Smooth muscle cell (in vitro differentiated cells): ENCODE results near the gene CLDN14. TPM values are rescaled to one million over a fixed set of nuclear protein-coding genes. Genes with fewer than 3 reads are reported as not detected.

Experiments
- DNase-seq: peaks from one replicate; lab custom pipeline; 2025; ENCODE audit not compliant: unreplicated experiment; lab: John Stamatoyannopoulos, UW
- H2AFZ ChIP-seq: fragments of 200-600 bp; sonication (generic); 2 replicates; pipeline ENCODE4 v1.6.0; 2016; ENCODE audit warnings: antibody characterized with exemption, low read depth, mild to moderate bottlenecking
- H3F3A ChIP-seq: fragments of 200-600 bp; sonication (generic); 2 replicates; pipeline ENCODE4 v1.6.0; 2017; ENCODE audit warnings: antibody characterized with exemption, low read depth
- H3K27ac ChIP-seq: fragments of 200-600 bp; sonication (generic); 2 replicates; pipeline ENCODE4 v1.5.1; 2016; ENCODE audit warnings: low read depth, mild to moderate bottlenecking
- H3K27me3 ChIP-seq: fragments of 200-600 bp; sonication (generic); 2 replicates; pipeline ENCODE4 v1.6.1; 2016; ENCODE audit warnings: low read depth, mild to moderate bottlenecking
- H3K36me3 ChIP-seq: fragments of 200-600 bp; sonication (generic); 2 replicates; pipeline ENCODE4 v1.5.1; 2016; ENCODE audit warnings: low read depth
- H3K4me1 ChIP-seq: fragments of 200-600 bp; sonication (generic); 2 replicates; pipeline ENCODE4 v1.5.1; 2016; ENCODE audit warnings: low read depth
- H3K4me2 ChIP-seq: fragments of 200-600 bp; sonication (generic); 2 replicates; pipeline ENCODE4 v1.6.0; 2016; ENCODE audit warnings: mild to moderate bottlenecking
- H3K4me3 ChIP-seq: fragments of 200-600 bp; sonication (generic); 2 replicates; pipeline ENCODE4 v1.5.1; 2016; ENCODE audit warnings: mild to moderate bottlenecking
- H3K79me2 ChIP-seq: fragments of 200-600 bp; sonication (generic); 2 replicates; pipeline ENCODE4 v1.6.0; 2016; ENCODE audit warnings: low read depth, mild to moderate bottlenecking
- H3K9ac ChIP-seq: fragments of 200-600 bp; sonication (generic); 2 replicates; pipeline ENCODE4 v1.6.0; 2016; ENCODE audit warnings: low read depth
- H3K9me3 ChIP-seq: fragments of 200-600 bp; sonication (generic); replicated peaks from 2 replicates; pipeline ENCODE4 v1.5.1; 2016; ENCODE audit warnings: low read depth
- H4K20me1 ChIP-seq: fragments of 200-600 bp; sonication (generic); 2 replicates; pipeline ENCODE4 v1.6.0; 2016; ENCODE audit warnings: low read depth
- WGBS: methylation state at CpG from one replicate; pipeline ENCODE4 v1.1.7; 2016; ENCODE audit warnings: low lambda C conversion rate; 5-methylcytosine and 5-hydroxymethylcytosine counted together
- polyA plus RNA-seq: library from polyadenylated mRNA; unstranded; fragments of >200 nt; fragmentation: Nextera tagmentation; extraction: Ambion mirVana; gene quantifications from 2 replicates; pipeline ENCODE4 v1.2.1, GENCODE V29; 2016
- total RNA-seq: library from RNA; depleted of rRNA; stranded (reverse); fragments of >200 nt; gene quantifications from 2 replicates; pipeline ENCODE4 v1.2.3, GENCODE V29; 2014
- TF ChIP-seq, protein P1 (sequence below): fragments of 200-600 bp; sonication (generic); IDR thresholded peaks from 2 replicates; pipeline ENCODE4 v1.5.1; 2017; ENCODE audit warnings: borderline replicate concordance, mild to moderate bottlenecking, antibody characterized with exemption; ENCODE audit not compliant: insufficient read depth, poor library complexity, severe bottlenecking

CLDN14 gene
- total and polyA plus RNA-seq, 2 experiments from 2014 or later = not detected

DNA sequence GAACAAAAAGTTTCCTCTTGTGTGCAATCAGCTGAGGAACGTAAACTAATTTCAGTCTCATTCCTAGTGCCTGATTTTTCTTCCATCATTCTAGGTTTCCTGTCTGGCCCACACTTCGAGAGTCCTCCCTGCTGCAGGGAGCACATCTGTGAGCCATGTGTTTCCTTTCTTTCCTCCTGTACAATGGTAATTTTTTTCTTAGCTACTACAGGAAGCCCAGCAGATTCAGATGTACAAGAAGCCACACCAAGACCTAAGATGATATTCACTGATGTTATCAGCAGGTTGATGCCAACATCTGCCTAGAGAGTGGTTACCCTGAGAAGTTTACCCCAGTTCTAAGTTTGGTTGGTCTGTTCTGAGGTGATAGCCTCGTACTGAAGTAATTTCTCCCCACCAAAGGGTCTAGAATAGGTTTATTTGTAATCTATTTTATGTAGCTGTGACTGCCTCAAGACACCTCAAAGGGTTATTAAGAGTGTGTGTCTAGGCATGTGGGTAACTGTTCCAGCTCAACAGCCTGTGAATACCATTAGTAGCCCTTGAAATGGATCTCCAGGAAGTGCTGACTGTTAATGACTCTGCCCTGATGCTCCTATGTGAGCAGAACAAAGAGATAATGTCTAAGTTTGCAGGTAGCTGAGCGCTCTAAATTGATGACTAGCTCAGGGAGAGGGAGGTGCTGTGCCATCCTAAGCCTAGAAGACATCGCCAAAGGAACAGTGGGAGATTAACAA lies 31.7 kb upstream of the CLDN14 start:
- no peak overlapping the region for H2AFZ ChIP-seq
- no peaks in the 10 kb centered on the region for H3K36me3 ChIP-seq
- H3K27me3 ChIP-seq = no peaks in the 10 kb centered on the region
- no peak for DNase-seq
- no peaks in the 10 kb centered on the region for H4K20me1 ChIP-seq
- 84% methylated on average over 5 of the region's 5 CpGs for WGBS
- H3K27ac ChIP-seq = no peak overlapping the region
- H3K4me2 ChIP-seq = no peak overlapping the region
- no peaks in the 10 kb centered on the region for H3F3A ChIP-seq
- no peaks in the 10 kb centered on the region for H3K4me1 ChIP-seq
- no peak overlapping the region for H3K9ac ChIP-seq
- H3K4me3 ChIP-seq = no peak overlapping the region
- H3K79me2 ChIP-seq = no peaks in the 10 kb centered on the region
- H3K9me3 ChIP-seq = no peaks in the 10 kb centered on the region
- TF ChIP-seq, protein P1, sequence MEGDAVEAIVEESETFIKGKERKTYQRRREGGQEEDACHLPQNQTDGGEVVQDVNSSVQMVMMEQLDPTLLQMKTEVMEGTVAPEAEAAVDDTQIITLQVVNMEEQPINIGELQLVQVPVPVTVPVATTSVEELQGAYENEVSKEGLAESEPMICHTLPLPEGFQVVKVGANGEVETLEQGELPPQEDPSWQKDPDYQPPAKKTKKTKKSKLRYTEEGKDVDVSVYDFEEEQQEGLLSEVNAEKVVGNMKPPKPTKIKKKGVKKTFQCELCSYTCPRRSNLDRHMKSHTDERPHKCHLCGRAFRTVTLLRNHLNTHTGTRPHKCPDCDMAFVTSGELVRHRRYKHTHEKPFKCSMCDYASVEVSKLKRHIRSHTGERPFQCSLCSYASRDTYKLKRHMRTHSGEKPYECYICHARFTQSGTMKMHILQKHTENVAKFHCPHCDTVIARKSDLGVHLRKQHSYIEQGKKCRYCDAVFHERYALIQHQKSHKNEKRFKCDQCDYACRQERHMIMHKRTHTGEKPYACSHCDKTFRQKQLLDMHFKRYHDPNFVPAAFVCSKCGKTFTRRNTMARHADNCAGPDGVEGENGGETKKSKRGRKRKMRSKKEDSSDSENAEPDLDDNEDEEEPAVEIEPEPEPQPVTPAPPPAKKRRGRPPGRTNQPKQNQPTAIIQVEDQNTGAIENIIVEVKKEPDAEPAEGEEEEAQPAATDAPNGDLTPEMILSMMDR = no peak

DNA sequence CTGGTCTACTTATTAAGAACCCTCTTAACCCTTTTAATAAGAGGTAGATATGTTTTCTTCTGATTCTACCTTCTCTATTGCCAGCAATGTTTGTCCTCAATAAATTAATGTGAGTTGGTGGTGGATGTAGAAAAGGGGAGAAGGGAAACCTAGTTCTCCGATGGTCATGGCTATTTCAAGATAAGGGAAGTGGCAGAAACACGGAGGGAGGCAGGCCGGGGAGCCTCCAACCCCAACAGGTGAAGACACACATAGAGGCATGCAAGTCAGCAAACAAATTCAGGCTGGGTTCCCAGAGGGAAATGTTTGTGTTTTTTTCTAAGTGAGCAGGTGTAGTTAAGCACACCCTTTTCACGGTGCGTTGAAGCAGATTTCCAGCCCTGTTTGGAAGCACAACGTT lies 31.0 kb upstream of the CLDN14 start:
- H3K27ac ChIP-seq = no peak overlapping the region
- TF ChIP-seq, protein P1 = no peak

DNA sequence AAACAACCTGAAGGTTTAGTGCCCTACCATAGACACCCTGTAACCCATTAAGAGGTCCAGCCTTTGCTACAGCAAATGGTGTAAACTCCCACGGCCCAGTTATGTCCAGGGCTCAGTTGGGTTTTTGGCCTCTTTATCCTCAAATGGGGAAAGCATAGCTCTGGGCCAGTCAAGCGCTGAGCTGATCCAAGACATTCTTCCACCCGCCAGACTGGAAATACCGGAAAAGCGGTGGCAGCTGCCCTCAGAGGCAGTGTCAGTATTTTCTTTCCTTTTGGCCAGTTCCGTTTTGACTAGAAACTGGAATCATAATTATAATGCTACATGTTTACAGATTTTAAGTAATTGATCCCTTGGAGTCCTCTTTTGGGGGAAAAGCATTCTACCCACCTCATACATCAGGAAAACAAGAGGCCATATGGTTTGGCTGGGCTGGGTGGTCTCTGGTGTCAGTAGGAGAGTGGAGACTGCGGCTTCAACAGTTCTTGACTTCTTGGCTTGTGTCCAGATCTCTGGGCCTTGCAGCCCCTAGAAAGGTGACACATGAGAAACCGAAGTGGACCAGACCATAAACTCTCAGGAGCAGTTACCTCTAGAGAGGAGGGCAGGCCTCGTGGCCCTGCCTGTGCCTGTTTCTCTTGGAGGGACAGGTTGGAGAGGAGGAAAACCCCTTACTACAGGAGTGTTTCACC lies 30.2 kb upstream of the CLDN14 start:
- Histone ChIP-seq H3F3A (no peaks in the 10 kb centered on the region), H4K20me1 (no peaks in the 10 kb centered on the region), H3K9ac (no peak overlapping the region), H3K4me1 (no peaks in the 10 kb centered on the region), H3K36me3 (no peaks in the 10 kb centered on the region), H3K4me3 (no peak overlapping the region), H2AFZ (no peak overlapping the region), H3K27me3 (no peaks in the 10 kb centered on the region), H3K27ac (no peak overlapping the region), H3K79me2 (no peaks in the 10 kb centered on the region), H3K4me2 (no peak overlapping the region), H3K9me3 (no peaks in the 10 kb centered on the region)
- 77% methylated on average over 9 of the region's 9 CpGs for WGBS
- DNase-seq = no peak
- TF ChIP-seq, protein P1 = no peak

More for the DNA sequence above, 31.0 kb upstream of the CLDN14 start:
- WGBS = 93% methylated on average over 6 of the region's 6 CpGs
- H3K4me1 ChIP-seq = no peaks in the 10 kb centered on the region
- no peaks in the 10 kb centered on the region for H3K36me3 ChIP-seq
- H3K4me2 ChIP-seq = no peak overlapping the region
- no peak overlapping the region for H3K9ac ChIP-seq
- H3K9me3 ChIP-seq = no peaks in the 10 kb centered on the region
- H3K27me3 ChIP-seq = no peaks in the 10 kb centered on the region
- no peaks in the 10 kb centered on the region for H3F3A ChIP-seq
- H4K20me1 ChIP-seq = no peaks in the 10 kb centered on the region
- no peaks in the 10 kb centered on the region for H3K79me2 ChIP-seq
- H3K4me3 ChIP-seq = no peak overlapping the region
- no peak overlapping the region for H2AFZ ChIP-seq
- no peak for DNase-seq

DNA sequence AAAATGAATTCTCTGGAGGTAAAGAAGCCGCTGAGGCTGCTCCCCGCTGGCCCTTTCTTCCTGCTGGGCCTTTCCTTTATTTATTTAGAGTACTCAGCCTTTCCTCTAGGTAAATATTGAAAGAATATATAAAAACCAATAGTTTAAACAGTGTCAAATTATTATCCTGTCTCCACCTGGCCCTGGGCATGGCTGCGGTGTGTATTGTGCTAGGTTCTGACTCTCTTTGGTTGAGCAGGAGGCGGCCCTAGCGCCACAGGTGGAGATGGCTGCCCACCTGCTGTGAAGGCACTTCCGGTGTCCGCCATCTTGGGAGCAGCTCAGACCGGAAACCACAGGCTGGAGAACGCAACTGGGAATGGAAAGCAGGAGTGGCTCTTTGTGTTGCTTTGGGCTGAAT lies 29.0 kb upstream of the CLDN14 start:
- Histone ChIP-seq H3K9me3 (no peaks in the 10 kb centered on the region), H3K4me3 (no peak overlapping the region), H4K20me1 (no peaks in the 10 kb centered on the region), H3K79me2 (no peaks in the 10 kb centered on the region), H3K9ac (no peak overlapping the region), H2AFZ (no peak overlapping the region), H3K36me3 (no peaks in the 10 kb centered on the region), H3K27me3 (no peaks in the 10 kb centered on the region), H3F3A (no peaks in the 10 kb centered on the region), H3K27ac (no peak overlapping the region), H3K4me1 (no peaks in the 10 kb centered on the region), H3K4me2 (no peak overlapping the region)
- WGBS = 97% methylated on average over 9 of the region's 9 CpGs
- TF ChIP-seq, protein P1 = no peak
- no peak for DNase-seq
